Subcutaneous adipose tissue (tissue), 4 donors: Measurements from ENCODE around the gene IFIT2. TPM values are rescaled to one million over a fixed set of nuclear protein-coding genes. Genes with fewer than 3 reads are reported as not detected.

ENCODE experiments used
- total RNA-seq, 4 donors: library from RNA; depleted of rRNA; stranded (reverse); fragments of >200 nt; gene quantifications; one replicate each; pipeline ENCODE4 v1.1.0, GENCODE V29; 2016
- TF ChIP-seq, protein P1 (sequence below): fragments of 450-650 bp; IDR thresholded peaks from one replicate; pipeline ENCODE4 v1.5.1; 2016; ENCODE audit warnings: low read depth, mild to moderate bottlenecking, control low read depth, antibody characterized with exemption, moderate library complexity

The IFIT2 gene
- total RNA-seq, 4 donors from 2014 or later = 2.3 to 10.9 (median 8.6) TPM

DNA sequence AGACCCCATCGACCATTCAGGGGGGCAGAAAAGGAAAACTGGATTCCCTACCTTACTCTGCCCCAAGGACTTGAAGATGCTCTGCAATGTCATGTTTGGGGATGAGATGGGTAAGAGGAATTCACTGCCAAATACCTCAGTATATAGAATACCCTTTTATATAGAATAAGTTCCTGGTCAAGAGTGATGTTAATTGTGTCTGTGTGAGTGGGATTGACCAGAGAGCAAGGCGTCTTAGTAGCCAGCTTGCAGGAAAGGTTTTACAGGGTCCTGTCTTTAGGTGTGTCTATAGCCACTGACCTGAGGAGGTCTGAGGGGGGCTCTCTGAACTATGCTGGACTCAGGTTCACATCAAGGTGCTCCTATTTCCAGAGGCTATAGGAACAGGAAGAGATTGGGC lies 27.3 kb downstream of the IFIT2 start:
- TF ChIP-seq, protein P1, sequence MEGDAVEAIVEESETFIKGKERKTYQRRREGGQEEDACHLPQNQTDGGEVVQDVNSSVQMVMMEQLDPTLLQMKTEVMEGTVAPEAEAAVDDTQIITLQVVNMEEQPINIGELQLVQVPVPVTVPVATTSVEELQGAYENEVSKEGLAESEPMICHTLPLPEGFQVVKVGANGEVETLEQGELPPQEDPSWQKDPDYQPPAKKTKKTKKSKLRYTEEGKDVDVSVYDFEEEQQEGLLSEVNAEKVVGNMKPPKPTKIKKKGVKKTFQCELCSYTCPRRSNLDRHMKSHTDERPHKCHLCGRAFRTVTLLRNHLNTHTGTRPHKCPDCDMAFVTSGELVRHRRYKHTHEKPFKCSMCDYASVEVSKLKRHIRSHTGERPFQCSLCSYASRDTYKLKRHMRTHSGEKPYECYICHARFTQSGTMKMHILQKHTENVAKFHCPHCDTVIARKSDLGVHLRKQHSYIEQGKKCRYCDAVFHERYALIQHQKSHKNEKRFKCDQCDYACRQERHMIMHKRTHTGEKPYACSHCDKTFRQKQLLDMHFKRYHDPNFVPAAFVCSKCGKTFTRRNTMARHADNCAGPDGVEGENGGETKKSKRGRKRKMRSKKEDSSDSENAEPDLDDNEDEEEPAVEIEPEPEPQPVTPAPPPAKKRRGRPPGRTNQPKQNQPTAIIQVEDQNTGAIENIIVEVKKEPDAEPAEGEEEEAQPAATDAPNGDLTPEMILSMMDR = no peak

DNA sequence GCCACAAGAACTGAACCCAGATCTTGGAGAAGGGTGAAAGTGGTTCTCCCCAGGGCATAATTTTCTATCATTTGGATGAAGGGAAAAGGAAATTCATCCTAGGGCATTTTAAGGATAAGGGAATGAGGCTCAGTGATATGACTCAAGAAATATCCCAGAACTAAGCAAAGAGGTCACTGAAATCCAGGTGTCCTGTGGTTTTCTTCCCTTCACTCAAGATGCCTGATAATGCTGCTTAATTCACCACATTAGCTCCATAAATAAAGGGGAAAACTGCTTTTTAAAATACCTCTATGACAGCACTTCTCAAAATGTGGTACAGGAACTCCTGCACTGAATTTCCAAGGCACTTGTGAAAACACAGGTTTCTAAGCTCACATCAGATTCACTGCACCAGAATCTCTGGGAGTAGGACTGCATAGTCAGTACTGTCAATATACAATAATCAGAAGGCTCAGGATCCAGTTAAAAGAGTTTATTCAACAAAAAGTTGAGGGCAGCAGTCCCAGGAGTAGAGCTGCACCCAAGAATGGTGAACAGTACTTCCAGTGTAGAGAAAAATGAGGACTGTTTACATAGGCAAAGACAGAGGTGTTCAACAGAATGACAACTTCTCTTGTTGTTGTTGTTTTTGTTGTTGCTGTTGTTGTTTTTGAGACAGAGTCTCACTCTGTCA lies 28.8 kb downstream of the IFIT2 start:
- TF ChIP-seq, protein P1 = no peak

DNA sequence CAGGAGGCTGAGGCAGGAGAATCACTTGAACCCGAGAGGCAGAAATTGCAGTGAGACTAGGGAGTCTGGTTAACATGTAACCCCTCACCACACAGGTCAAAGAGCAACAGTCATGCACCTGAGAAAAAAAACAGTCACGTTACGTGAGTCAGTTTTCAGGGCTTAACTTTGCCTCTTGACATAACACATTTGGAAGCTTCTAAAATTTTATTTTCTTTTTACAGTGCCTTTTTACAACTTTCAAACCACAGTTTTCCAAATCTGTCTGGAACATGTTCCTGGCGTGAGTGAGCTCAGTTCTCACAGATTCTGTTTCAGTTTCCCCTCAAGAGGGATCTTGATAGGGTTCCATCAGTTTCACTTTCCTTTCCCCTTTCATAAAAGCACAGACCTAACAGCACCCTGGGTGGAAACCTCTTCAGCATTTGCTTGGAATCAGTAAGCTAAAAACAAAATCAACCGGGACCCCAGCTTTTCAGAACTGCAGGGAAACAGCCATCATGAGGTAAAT lies 30.3 kb downstream of the IFIT2 start:
- TF ChIP-seq, protein P1 = no peak

DNA sequence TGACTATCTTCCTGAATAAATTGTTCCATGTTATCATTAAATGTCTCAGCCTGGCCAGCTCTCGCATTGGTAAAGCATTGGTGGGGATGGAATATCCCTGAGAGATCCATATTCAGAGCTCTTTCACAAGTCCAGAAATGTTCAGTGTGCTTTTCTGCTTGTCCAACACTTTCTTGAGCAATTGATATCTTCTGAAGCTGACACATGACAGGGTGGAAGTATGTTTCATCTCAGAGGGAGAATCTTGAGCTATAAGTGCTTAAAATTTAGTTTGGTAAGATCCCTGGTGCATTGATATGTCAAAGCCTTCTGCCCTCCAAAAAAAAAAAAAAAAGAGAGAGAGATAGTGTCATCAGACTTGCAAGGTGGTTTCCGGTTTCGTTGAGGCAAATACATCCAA lies 33.4 kb downstream of the IFIT2 start:
- TF ChIP-seq, protein P1 = no peak

DNA sequence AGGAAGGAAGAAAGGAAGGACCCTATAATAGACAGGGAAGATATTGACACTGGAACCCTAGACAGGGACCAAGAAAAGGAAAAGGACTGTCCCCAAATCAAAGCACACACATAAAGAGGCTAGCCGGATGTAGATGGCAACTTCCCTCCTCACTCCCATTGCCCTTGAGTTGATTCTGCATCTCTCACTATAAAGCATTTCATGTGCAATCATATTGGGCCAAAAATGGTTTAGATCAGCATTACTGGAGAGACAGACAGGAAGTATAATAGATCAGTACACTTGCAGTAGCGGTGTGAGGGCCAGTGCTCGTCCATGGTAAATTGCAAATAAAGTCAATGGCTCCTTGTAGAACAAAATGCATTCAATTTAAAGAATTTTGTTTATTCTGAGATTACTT lies 34.4 kb downstream of the IFIT2 start:
- TF ChIP-seq, protein P1 = no peak

DNA sequence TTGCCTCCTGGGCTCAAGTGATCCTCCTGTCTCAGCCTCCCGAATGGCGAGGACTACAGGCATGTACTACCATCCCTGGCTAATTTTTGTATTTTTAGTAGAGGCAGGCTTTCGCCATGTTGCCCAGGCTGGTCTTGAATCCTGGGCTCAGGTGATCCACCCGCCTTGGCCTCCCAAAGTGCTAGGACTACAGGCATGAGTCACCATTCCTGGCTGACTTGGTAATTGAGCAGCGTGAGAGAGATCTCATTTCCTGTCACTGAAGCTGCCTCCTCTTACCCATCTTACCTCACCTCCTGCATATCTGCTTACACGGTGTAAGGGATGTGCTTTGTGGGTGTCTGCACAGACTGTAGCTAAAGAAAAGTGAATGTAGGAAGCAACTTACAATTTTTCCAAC lies 35.6 kb downstream of the IFIT2 start:
- TF ChIP-seq, protein P1 = no peak

DNA sequence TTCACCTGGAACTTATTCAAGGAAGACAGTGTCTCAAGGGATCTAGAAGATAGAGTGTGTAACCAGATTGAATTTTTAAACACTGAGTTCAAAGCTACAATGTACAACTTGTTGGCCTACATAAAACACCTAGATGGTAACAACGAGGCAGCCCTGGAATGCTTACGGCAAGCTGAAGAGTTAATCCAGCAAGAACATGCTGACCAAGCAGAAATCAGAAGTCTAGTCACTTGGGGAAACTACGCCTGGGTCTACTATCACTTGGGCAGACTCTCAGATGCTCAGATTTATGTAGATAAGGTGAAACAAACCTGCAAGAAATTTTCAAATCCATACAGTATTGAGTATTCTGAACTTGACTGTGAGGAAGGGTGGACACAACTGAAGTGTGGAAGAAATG lies 36.9 kb downstream of the IFIT2 start:
- TF ChIP-seq, protein P1 = no peak
